Gastrocnemius medialis (tissue), 4 donors: ENCODE results near the gene TMIGD2. TPM values are rescaled to one million over a fixed set of nuclear protein-coding genes. Genes with fewer than 3 reads are reported as not detected.

Experiments
- ATAC-seq, 2 donors: fragments of 150-250 bp; one replicate each; pipeline ENCODE4 v1.9.1; 2016
- DNase-seq, 2 donors: peaks; one replicate each; pipeline ENCODE4 v3.0.0-alpha.2; 2019
- H3K27ac ChIP-seq, 4 donors: fragments of 200-600 bp; sonication (generic); 1 replicate in 1 of 4; 2 replicates in 3 of 4; pipeline ENCODE4 v1.5.1; 2016 to 2018; ENCODE audit warnings: mild to moderate bottlenecking in 2 of 4, moderate library complexity in 1 of 4
- H3K27me3 ChIP-seq, 3 donors: fragments of 200-600 bp; sonication (generic) in 2 of 3; 1 replicate in 1 of 3; 2 replicates in 2 of 3; pipeline versions ENCODE4 v1.5.1 to v1.6.0; 2016 to 2019; ENCODE audit warnings: mild to moderate bottlenecking in 1 of 3, moderate library complexity in 1 of 3
- H3K36me3 ChIP-seq, 2 donors: fragments of 200-600 bp; sonication (generic) in 1 of 2; one replicate each; pipeline ENCODE4 v1.5.1; 2017 to 2018
- H3K4me1 ChIP-seq, 2 donors: fragments of 200-600 bp; sonication (generic) in 1 of 2; one replicate each; pipeline ENCODE4 v1.5.1; 2016 to 2017; ENCODE audit warnings: mild to moderate bottlenecking in 2 of 2
- H3K4me3 ChIP-seq, 4 donors: fragments of 200-600 bp; sonication (generic) in 3 of 4; 1 replicate in 1 of 4; 2 replicates in 3 of 4; pipeline ENCODE4 v1.5.1; 2016 to 2019; ENCODE audit warnings: mild to moderate bottlenecking in 2 of 4
- H3K9me3 ChIP-seq, 3 donors: fragments of 200-600 bp; sonication (generic) in 2 of 3; 1 replicate in 1 of 3; 2 replicates in 2 of 3; pipeline ENCODE4 v1.5.1; 2016 to 2019
- CTCF ChIP-seq, 5 experiments: fragments of 450-650 bp in 3 of 5; fragments of 200-600 bp in 2 of 5; sonication (generic) in 2 of 5; IDR thresholded peaks in 4 of 5; conservative IDR thresholded peaks in 1 of 5; 1 replicate in 4 of 5; 2 replicates in 1 of 5; pipeline ENCODE4 v1.5.1; 2016 to 2019; ENCODE audit warnings: antibody characterized with exemption in 5 of 5, mild to moderate bottlenecking in 3 of 5, moderate library complexity in 3 of 5
- POLR2A ChIP-seq, 2 donors: fragments of 450-650 bp; IDR thresholded peaks; one replicate each; pipeline ENCODE4 v1.6.1; 2017; ENCODE audit warnings: antibody characterized with exemption in 2 of 2, mild to moderate bottlenecking in 2 of 2, moderate library complexity in 2 of 2
- in situ Hi-C, 4 donors: fragments of 200-750 bp; cut with MboI; loops; one replicate each; pipeline versions ENCODE4 v1.15.0 to v1.8.0; 2017; ENCODE audit warnings: low sequenced_read_pairs in 4 of 4
- intact Hi-C: fragments of 100-400 bp; cut with DNase I; formaldehyde crosslinking; loops from one replicate; pipeline ENCODE4 v1.15.1; 2023; ENCODE audit warnings: low total_unique reads
- total RNA-seq, 4 donors: library from RNA; depleted of rRNA; stranded (reverse); fragments of >200 nt; gene quantifications; one replicate each; pipeline versions ENCODE4 v1.1.0 to v1.2.3, GENCODE V29; 2016

The TMIGD2 gene
- total RNA-seq, 4 donors from 2014 or later, result not detected

DNA sequence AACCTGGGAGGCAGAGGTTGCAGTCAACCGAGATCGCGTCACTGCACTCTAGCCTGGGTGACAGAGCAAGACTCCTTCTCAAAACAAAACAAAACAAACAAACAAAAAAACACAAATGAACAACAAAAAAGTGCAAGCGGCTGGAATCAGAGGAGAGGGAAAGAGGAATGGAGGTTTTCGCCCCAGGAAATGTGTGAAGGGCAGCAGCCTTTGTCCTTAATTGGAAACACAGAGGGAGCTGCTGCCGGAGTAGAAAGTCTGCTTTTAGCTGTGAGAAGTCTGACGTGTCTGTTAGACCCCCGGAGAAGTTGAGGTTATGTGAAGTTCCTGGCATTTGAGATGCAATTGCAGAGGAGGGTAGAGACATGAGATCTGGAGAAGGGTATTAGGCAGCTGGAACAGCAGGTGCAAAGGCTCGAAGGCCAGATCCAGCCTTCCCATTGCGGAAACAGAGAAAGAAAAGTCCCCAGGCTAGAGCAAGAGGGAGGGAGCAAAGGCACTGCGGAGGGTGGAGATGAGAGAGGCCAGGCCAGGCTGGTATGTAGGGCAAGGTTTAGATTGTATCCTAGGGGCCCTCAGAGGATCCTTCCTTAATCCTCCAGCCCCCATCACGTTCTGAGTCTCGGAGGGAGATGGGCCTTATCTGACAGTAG is 473 bp downstream of the TMIGD2 start:
- TF ChIP-seq POLR2A (IDR thresholded peaks at IDR 0.05), result no peak
- TF ChIP-seq CTCF (IDR thresholded peaks at IDR 0.05 in 4 of 5, conservative IDR thresholded peaks at IDR 0.05 in 1 of 5), result no peak
- peaks cover 12 to 25% (median 16%) of the 10 kb centered on the region in 3 donors for H3K27me3 ChIP-seq
- H3K9me3 ChIP-seq, result no peaks in the 10 kb centered on the region
- intact Hi-C loops, result no loop called here
- no peaks in the 10 kb centered on the region for H3K36me3 ChIP-seq
- in situ Hi-C loops, result no loop called here
- DNase-seq (no peak), ATAC-seq (no peak)
- H3K4me1 ChIP-seq, result no peaks in the 10 kb centered on the region
- no peak overlapping the region for H3K4me3 ChIP-seq
- no peak overlapping the region for H3K27ac ChIP-seq

GRCh38 chr19:4300589-4300988 is 1.6 kb downstream of the TMIGD2 start:
- Histone ChIP-seq H3K4me3 (no peak overlapping the region), H3K4me1 (no peaks in the 10 kb centered on the region), H3K36me3 (no peaks in the 10 kb centered on the region), H3K27me3 (peaks cover 20 to 34% (median 22%) of the 10 kb centered on the region in 3 donors), H3K27ac (no peak overlapping the region), H3K9me3 (no peaks in the 10 kb centered on the region)
- intact Hi-C loops (no loop called here), in situ Hi-C loops (no loop called here)
- no peak for TF ChIP-seq CTCF (IDR thresholded peaks at IDR 0.05 in 4 of 5, conservative IDR thresholded peaks at IDR 0.05 in 1 of 5)
- no peak for TF ChIP-seq POLR2A (IDR thresholded peaks at IDR 0.05)
- ATAC-seq, result no peak
- DNase-seq, result no peak

DNA sequence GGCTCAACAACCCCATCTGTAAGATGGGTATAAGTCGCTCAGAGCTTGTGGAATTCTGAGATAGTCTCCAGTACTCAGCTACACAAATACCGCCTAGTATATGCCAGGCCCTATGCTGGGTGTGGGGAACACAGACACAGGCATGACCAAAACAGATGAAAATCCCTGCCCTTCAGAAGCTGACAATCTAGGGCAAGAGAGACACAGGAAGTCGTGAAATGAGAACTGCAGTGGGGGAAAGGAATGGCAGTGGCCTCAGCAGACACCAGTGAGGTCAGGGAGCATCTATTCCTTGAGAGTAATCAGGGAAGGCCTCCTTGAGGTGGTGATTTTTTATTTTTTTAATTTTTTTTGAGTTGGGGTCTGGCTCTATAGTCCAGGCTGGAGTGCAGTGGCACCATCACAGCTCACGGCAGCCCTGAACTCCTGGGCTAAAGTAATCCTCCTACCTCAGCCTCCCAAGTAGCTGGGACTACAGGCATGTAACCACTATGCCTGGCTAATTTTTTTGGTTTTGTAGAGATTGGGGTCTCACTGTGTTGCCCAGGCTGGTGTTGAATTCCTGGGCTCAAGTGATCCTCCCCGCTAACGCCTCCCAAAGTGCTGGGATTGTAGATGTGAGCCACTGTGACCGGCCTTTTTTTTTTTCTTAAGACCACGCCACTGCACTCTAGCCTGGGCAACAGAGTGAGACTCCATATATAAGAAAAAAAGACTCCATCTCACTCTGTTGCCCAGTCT is 3.2 kb downstream of the TMIGD2 start:
- Histone ChIP-seq H3K4me1 (no peaks in the 10 kb centered on the region), H3K9me3 (no peaks in the 10 kb centered on the region), H3K27ac (no peak overlapping the region), H3K4me3 (no peak overlapping the region), H3K36me3 (no peaks in the 10 kb centered on the region), H3K27me3 (peaks cover 12 to 19% (median 13%) of the 10 kb centered on the region in 3 donors)
- intact Hi-C loops (no loop called here), in situ Hi-C loops (no loop called here)
- no peak for TF ChIP-seq POLR2A (IDR thresholded peaks at IDR 0.05)
- no peak for TF ChIP-seq CTCF (IDR thresholded peaks at IDR 0.05 in 4 of 5, conservative IDR thresholded peaks at IDR 0.05 in 1 of 5)
- DNase-seq (no peak), ATAC-seq (no peak)

DNA sequence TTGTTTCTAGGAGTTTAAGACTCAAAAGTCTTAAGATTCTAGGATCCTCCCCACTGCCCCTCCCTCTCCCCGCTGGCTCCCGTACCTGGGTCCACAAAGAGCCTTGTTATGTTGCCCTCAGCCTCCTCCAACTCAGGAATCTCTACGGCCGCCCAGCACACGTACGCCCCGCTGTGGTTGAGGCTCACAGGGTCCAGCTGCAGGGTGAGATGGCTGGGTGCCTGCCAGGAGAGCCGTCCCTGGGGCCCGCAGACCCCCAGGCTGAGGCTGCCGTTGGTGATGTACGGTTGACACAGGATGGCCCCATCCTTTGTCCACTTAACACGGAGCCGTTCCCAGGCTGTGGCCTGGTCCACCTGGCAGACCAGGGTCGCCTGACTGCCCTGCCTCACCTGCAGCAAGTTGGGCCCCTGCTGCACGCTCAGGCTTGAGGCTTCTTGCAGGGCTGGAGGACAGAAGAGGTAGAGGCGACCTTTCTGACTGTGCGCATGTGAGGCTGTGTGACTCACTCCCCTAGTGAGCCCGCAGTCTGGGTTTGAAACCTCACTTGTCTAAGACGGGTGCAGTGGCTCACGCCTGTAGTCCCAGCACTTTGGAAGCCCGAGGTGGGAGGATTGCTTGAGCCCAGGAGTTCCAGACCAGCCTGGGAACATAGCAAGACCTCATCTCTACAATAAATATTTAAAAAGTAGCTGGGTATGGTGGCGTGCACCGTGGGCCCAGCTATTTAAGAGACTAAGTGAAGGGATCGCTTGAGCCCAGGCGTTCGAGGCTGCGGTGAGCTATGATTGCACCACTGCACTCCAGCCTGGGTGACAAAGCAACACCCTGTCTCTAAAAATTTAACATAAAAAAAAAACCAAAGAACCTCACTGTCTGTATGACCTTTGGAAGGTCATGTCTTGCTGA is 4.0 kb downstream of the TMIGD2 start:
- TF ChIP-seq POLR2A (IDR thresholded peaks at IDR 0.05), result no peak
- no peak for TF ChIP-seq CTCF (IDR thresholded peaks at IDR 0.05 in 4 of 5, conservative IDR thresholded peaks at IDR 0.05 in 1 of 5)
- DNase-seq, result no peak
- intact Hi-C loops (no loop called here), in situ Hi-C loops (no loop called here)
- no peak overlapping the region for H3K4me3 ChIP-seq
- no peaks in the 10 kb centered on the region for H3K9me3 ChIP-seq
- no peaks in the 10 kb centered on the region for H3K36me3 ChIP-seq
- H3K27ac ChIP-seq, result no peak overlapping the region
- H3K4me1 ChIP-seq, result no peaks in the 10 kb centered on the region
- H3K27me3 ChIP-seq, result peaks cover 11 to 15% (median 12%) of the 10 kb centered on the region in 3 donors
- ATAC-seq, result no peak
